Kidney (tissue), 14 donors: ENCODE measurements around the gene TANC1. TPM values are rescaled to one million over a fixed set of nuclear protein-coding genes. Genes with fewer than 3 reads are reported as not detected.

Experiments used
- DNase-seq, 5 donors: peaks; one replicate each; pipeline ENCODE4 v3.0.0-alpha.2; 2013 to 2020
- FAIRE-seq: peaks from 2 replicates; lab custom pipeline; 2012; peaks lifted over from hg19 to GRCh38; lab: Jason Lieb, UNC
- H3K27ac ChIP-seq, 2 donors: one replicate each; pipeline ENCODE4 v1.7.0; 2013; ENCODE audit warnings: low read depth in 2 of 2, low read length in 2 of 2, inconsistent platforms in 1 of 2
- H3K27me3 ChIP-seq: one replicate; pipeline ENCODE4 v1.7.1; 2013; ENCODE audit warnings: low read length, inconsistent platforms; ENCODE audit not compliant: control insufficient read depth, insufficient read depth
- H3K36me3 ChIP-seq, 3 donors: one replicate each; pipeline versions ENCODE4 v1.7.0 to v1.7.1; 2013; ENCODE audit warnings: low read length in 3 of 3, control low read depth in 1 of 3, inconsistent platforms in 1 of 3; ENCODE audit not compliant: insufficient read depth in 3 of 3, control insufficient read depth in 2 of 3
- H3K4me1 ChIP-seq, 3 donors: one replicate each; pipeline versions ENCODE4 v1.7.0 to v1.7.1; 2013; ENCODE audit warnings: low read length in 3 of 3, inconsistent platforms in 1 of 3, low read depth in 1 of 3; ENCODE audit not compliant: control insufficient read depth in 2 of 3, insufficient read depth in 2 of 3
- H3K4me3 ChIP-seq, 3 donors: one replicate each; pipeline versions ENCODE4 v1.7.0 to v1.8.1; 2013; ENCODE audit warnings: low read length in 3 of 3, control low read depth in 1 of 3, inconsistent platforms in 1 of 3
- H3K9ac ChIP-seq, 3 donors: one replicate each; pipeline versions ENCODE4 v1.7.0 to v1.7.1; 2013; ENCODE audit warnings: low read length in 3 of 3, control low read depth in 1 of 3, inconsistent platforms in 1 of 3
- H3K9me3 ChIP-seq, 3 donors: one replicate each; pipeline versions ENCODE4 v1.7.0 to v1.7.1; 2013; ENCODE audit warnings: low read length in 3 of 3, control low read depth in 1 of 3, inconsistent platforms in 1 of 3; ENCODE audit not compliant: control insufficient read depth in 2 of 3, insufficient read depth in 1 of 3
- CTCF ChIP-seq: IDR thresholded peaks from 3 replicates; pipeline ENCODE4 v1.5.1; 2012; ENCODE audit warnings: mild to moderate bottlenecking, moderate library complexity, borderline replicate concordance; ENCODE audit not compliant: insufficient read depth; ENCODE audit errors: extremely low read depth
- intact Hi-C: fragments of 100-400 bp; cut with DNase I; formaldehyde crosslinking; loops from one replicate; pipeline ENCODE4 v1.11.1; 2022
- polyA plus RNA-seq: library from polyadenylated mRNA; stranded (reverse); fragments of 350-450 nt; fragmentation: Illumina TruSeq; extraction: RNeasy Lipid Tissue Mini Kit (QIAGEN cat#74804); gene quantifications from one replicate; pipeline ENCODE4 v1.2.3, GENCODE V29; 2014; ENCODE audit warnings: low read depth, low replicate concordance; ENCODE audit not compliant: insufficient read depth
- total RNA-seq: library from RNA; stranded (reverse); fragmentation: NEBNext Ultra II Directional; extraction: Animal tissue kit (Norgen Biotek cat#: 25700); gene quantifications from one replicate; pipeline ENCODE4 v1.2.1, GENCODE V29; 2021
- donor health status: control.
- donor health status: control.
- donor health status: control.
- donor health status: control.
- donor health status: control.
- donor health status: DM: yes; HTN: yes; CAD: no.
- donor health status: Normal renal cell carcinoma (clear cell type).

Gene TANC1
- total and polyA plus RNA-seq, 2 donors from 2014 or later: 9.2 to 39.0 TPM

- no peaks in the 10 kb centered on the region for H3K4me1 ChIP-seq
- H3K27ac ChIP-seq: no peak overlapping the region
- TF ChIP-seq CTCF: no peak
- no peak overlapping the region for H3K4me3 ChIP-seq
- no peaks in the 10 kb centered on the region for H3K27me3 ChIP-seq
- FAIRE-seq (no peak), DNase-seq (no peak)
- no peak overlapping the region for H3K9ac ChIP-seq
- intact Hi-C loops: no loop called here
- H3K9me3 ChIP-seq: no peaks in the 10 kb centered on the region
- H3K36me3 ChIP-seq: no peaks in the 10 kb centered on the region
Observed at GRCh38 chr2:159078443-159078842, 110.0 kb downstream of the TANC1 start.

- no peak overlapping the region for H3K27ac ChIP-seq
- no peak for FAIRE-seq
Observed at GRCh38 chr2:159080641-159081040, 112.2 kb downstream of the TANC1 start.

GRCh38 chr2:159082119-159082518, 113.7 kb downstream of the TANC1 start:
- no peaks in the 10 kb centered on the region for H3K36me3 ChIP-seq
- DNase-seq (no peak), FAIRE-seq (no peak)
- H3K9ac ChIP-seq: no peak overlapping the region
- no peak overlapping the region for H3K4me3 ChIP-seq
- H3K9me3 ChIP-seq: no peaks in the 10 kb centered on the region
- no peak overlapping the region for H3K27ac ChIP-seq
- intact Hi-C loops: no loop called here
- peaks cover 0 to 7% (median 0%) of the 10 kb centered on the region in 3 donors for H3K4me1 ChIP-seq
- no peaks in the 10 kb centered on the region for H3K27me3 ChIP-seq
- no peak for TF ChIP-seq CTCF

More at GRCh38 chr2:159080641-159081040, 112.2 kb downstream of the TANC1 start:
- TF ChIP-seq CTCF: no peak
- intact Hi-C loops: no loop called here
- no peaks in the 10 kb centered on the region for H3K27me3 ChIP-seq
- DNase-seq: no peak
- peaks cover 0 to 7% (median 0%) of the 10 kb centered on the region in 3 donors for H3K4me1 ChIP-seq
- no peaks in the 10 kb centered on the region for H3K9me3 ChIP-seq
- H3K36me3 ChIP-seq: no peaks in the 10 kb centered on the region
- H3K4me3 ChIP-seq: no peak overlapping the region
- H3K9ac ChIP-seq: no peak overlapping the region
